Tibial nerve (tissue), 4 donors: ENCODE measurements around the gene TNIK. TPM values are rescaled to one million over a fixed set of nuclear protein-coding genes. Genes with fewer than 3 reads are reported as not detected.
A peak's percentile ranks its signal among the peaks of the same experiment; 100 is the strongest.

Experiments
- DNase-seq, 2 donors: peaks; one replicate each; pipeline ENCODE4 v3.0.0-alpha.2; 2019; ENCODE audit warnings: low spot score in 2 of 2
- H3K27ac ChIP-seq, 4 donors: fragments of 200-600 bp; sonication (generic) in 3 of 4; one replicate each; pipeline ENCODE4 v1.5.1; 2017 to 2019; ENCODE audit warnings: mild to moderate bottlenecking in 1 of 4
- H3K27me3 ChIP-seq, 2 donors: fragments of 200-600 bp; sonication (generic) in 1 of 2; one replicate each; pipeline versions ENCODE4 v1.5.1 to v1.6.0; 2017 to 2019
- H3K36me3 ChIP-seq, 3 donors: fragments of 200-600 bp; sonication (generic); one replicate each; pipeline ENCODE4 v1.5.1; 2018 to 2019
- H3K4me1 ChIP-seq, 4 donors: fragments of 200-600 bp; sonication (generic) in 3 of 4; one replicate each; pipeline ENCODE4 v1.5.1; 2017 to 2019
- H3K4me3 ChIP-seq, 4 donors: fragments of 200-600 bp; sonication (generic) in 3 of 4; one replicate each; pipeline ENCODE4 v1.5.1; 2017 to 2019; ENCODE audit warnings: mild to moderate bottlenecking in 1 of 4, moderate library complexity in 1 of 4
- H3K9me3 ChIP-seq, 4 donors: fragments of 200-600 bp; sonication (generic) in 3 of 4; one replicate each; pipeline ENCODE4 v1.5.1; 2017 to 2019
- EP300 ChIP-seq, 2 donors: sonication (generic); formaldehyde crosslinking; IDR thresholded peaks; one replicate each; pipeline ENCODE4 v1.6.1; 2017; ENCODE audit warnings: antibody characterized with exemption in 2 of 2, mild to moderate bottlenecking in 1 of 2
- POLR2A ChIP-seq, 2 donors: fragments of 450-650 bp; IDR thresholded peaks; one replicate each; pipeline ENCODE4 v1.6.1; 2017; ENCODE audit warnings: antibody characterized with exemption in 2 of 2, mild to moderate bottlenecking in 2 of 2, moderate library complexity in 2 of 2
- WGBS, 2 donors: methylation state at CpG; one replicate each; pipeline ENCODE4 v1.1.5; 2018; 5-methylcytosine and 5-hydroxymethylcytosine counted together
- total RNA-seq, 4 donors: library from RNA; depleted of rRNA; stranded (reverse); fragments of >200 nt; gene quantifications; one replicate each; pipeline ENCODE4 v1.1.0, GENCODE V29; 2016
- TF ChIP-seq, protein P1 (sequence below), 5 experiments: fragments of 200-600 bp in 3 of 5; fragments of 450-650 bp in 2 of 5; sonication (generic) in 3 of 5; IDR thresholded peaks; one replicate each; pipeline ENCODE4 v1.5.1; 2016 to 2019; ENCODE audit warnings: antibody characterized with exemption in 5 of 5, mild to moderate bottlenecking in 3 of 5, moderate library complexity in 2 of 5

TNIK gene
- total RNA-seq, 4 donors from 2014 or later = 5.4 to 11.1 (median 7.5) TPM

DNA sequence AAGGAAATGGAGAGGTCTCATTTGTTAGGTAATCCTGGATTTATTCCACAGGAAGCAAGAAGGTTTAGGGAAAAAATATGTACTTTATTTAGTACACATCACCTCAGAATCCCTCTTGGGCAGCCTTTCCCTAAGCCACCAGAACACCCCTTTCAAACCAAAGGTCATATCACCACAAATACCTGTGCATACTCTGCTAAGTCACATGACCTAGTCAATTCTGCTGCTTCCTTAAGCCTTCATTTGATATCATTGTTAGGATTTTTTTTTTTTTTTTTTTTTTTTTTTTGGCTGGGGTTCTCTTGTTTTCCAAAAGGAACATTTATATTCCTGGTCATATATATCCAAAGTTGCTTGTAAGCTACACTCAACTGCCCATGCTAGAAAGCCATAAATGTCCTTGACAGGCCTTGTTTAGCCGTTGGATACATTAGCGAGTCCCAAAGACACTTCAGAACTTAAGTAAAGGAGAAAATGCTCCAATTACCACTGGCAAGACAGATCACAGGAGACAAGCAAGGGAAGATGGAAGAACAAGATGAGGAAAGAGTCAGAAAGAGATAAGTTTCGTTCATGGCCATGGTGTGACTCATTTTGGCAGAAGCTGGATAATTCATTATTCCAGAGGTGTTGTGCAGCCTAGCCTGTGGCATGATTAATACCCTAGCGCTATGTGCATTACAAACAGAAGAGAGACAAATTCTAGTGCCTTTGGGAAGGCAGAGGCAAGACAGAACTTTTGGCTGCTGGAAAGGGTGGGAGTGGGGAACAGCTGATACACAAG, 278.1 kb downstream of the TNIK start:
- no peak overlapping the region for H3K27ac ChIP-seq
- TF ChIP-seq POLR2A (IDR thresholded peaks at IDR 0.05) (no peak), EP300 (IDR thresholded peaks at IDR 0.05) (no peak)
- TF ChIP-seq, protein P1, sequence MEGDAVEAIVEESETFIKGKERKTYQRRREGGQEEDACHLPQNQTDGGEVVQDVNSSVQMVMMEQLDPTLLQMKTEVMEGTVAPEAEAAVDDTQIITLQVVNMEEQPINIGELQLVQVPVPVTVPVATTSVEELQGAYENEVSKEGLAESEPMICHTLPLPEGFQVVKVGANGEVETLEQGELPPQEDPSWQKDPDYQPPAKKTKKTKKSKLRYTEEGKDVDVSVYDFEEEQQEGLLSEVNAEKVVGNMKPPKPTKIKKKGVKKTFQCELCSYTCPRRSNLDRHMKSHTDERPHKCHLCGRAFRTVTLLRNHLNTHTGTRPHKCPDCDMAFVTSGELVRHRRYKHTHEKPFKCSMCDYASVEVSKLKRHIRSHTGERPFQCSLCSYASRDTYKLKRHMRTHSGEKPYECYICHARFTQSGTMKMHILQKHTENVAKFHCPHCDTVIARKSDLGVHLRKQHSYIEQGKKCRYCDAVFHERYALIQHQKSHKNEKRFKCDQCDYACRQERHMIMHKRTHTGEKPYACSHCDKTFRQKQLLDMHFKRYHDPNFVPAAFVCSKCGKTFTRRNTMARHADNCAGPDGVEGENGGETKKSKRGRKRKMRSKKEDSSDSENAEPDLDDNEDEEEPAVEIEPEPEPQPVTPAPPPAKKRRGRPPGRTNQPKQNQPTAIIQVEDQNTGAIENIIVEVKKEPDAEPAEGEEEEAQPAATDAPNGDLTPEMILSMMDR (IDR thresholded peaks at IDR 0.05) = no peak
- 95 to 98% methylated on average over 4 of the region's 4 CpGs for WGBS, 2 donors
- no peaks in the 10 kb centered on the region for H3K9me3 ChIP-seq
- no peaks in the 10 kb centered on the region for H3K36me3 ChIP-seq
- no peak for DNase-seq
- H3K4me1 ChIP-seq = peaks cover 0 to 17% (median 0%) of the 10 kb centered on the region in 4 donors
- H3K4me3 ChIP-seq = no peak overlapping the region
- H3K27me3 ChIP-seq = no peaks in the 10 kb centered on the region

- Histone ChIP-seq H3K27ac (no peak overlapping the region), H3K36me3 (no peaks in the 10 kb centered on the region), H3K4me3 (no peak overlapping the region), H3K4me1 (peaks cover 0 to 9% (median 0%) of the 10 kb centered on the region in 4 donors), H3K27me3 (no peaks in the 10 kb centered on the region), H3K9me3 (no peaks in the 10 kb centered on the region)
- no peak for DNase-seq
- TF ChIP-seq, protein P1 (IDR thresholded peaks at IDR 0.05) = no peak
- no peak for TF ChIP-seq EP300 (IDR thresholded peaks at IDR 0.05)
- no peak for TF ChIP-seq POLR2A (IDR thresholded peaks at IDR 0.05)
These were observed 281.5 kb downstream of the TNIK start for GRCh38 chr3:171178714-171179113.

DNA sequence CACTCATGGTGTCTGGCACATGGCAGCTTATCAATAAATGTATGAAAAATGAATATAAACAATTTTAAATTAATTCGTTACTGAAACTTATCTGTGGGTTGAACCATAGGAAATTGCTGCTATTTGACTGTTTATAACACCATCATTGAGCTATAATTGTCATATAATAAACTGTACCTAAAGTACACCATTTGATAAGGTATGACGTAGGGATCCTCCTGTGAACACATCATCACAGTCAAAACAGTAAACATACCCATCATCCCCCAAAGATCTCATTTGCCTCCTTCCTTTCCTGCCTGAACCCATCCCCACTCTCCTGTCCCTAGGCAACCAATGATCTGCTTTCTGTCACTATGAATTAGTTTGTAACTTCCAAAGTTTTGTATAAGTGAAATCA, 282.7 kb downstream of the TNIK start:
- Histone ChIP-seq H3K4me3 (no peak overlapping the region), H3K4me1 (peaks cover 0 to 10% (median 0%) of the 10 kb centered on the region in 4 donors), H3K36me3 (no peaks in the 10 kb centered on the region), H3K9me3 (no peaks in the 10 kb centered on the region), H3K27me3 (no peaks in the 10 kb centered on the region), H3K27ac (no peak overlapping the region)
- 91 to 96% methylated on average over 2 of the region's 2 CpGs for WGBS, 2 donors
- no peak for TF ChIP-seq EP300 (IDR thresholded peaks at IDR 0.05)
- TF ChIP-seq, protein P1 (IDR thresholded peaks at IDR 0.05) = no peak
- no peak for TF ChIP-seq POLR2A (IDR thresholded peaks at IDR 0.05)
- no peak for DNase-seq

GRCh38 chr3:171177056-171177455, 283.1 kb downstream of the TNIK start:
- H3K27ac ChIP-seq = no peak overlapping the region
- no peaks in the 10 kb centered on the region for H3K36me3 ChIP-seq
- H3K9me3 ChIP-seq = no peaks in the 10 kb centered on the region
- no peak overlapping the region for H3K4me3 ChIP-seq
- peaks cover 0 to 10% (median 0%) of the 10 kb centered on the region in 4 donors for H3K4me1 ChIP-seq
- no peak for DNase-seq
- 86 to 92% methylated on average over 3 of the region's 3 CpGs for WGBS, 2 donors
- H3K27me3 ChIP-seq = no peaks in the 10 kb centered on the region
- TF ChIP-seq, protein P1 (IDR thresholded peaks at IDR 0.05) = no peak
- TF ChIP-seq EP300 (IDR thresholded peaks at IDR 0.05) (no peak), POLR2A (IDR thresholded peaks at IDR 0.05) (no peak)

GRCh38 chr3:171176244-171176933, 283.8 kb downstream of the TNIK start:
- no peak for DNase-seq
- no peaks in the 10 kb centered on the region for H3K36me3 ChIP-seq
- no peak overlapping the region for H3K4me3 ChIP-seq
- no peak for TF ChIP-seq EP300 (IDR thresholded peaks at IDR 0.05)
- TF ChIP-seq POLR2A (IDR thresholded peaks at IDR 0.05) = no peak
- TF ChIP-seq, protein P1 (IDR thresholded peaks at IDR 0.05) = no peak
- no peaks in the 10 kb centered on the region for H3K27me3 ChIP-seq
- peaks cover 0 to 10% (median 0%) of the 10 kb centered on the region in 4 donors for H3K4me1 ChIP-seq
- no peaks in the 10 kb centered on the region for H3K9me3 ChIP-seq
- 85 to 87% methylated on average over 5 of the region's 5 CpGs for WGBS, 2 donors
- H3K27ac ChIP-seq = peak overlapping the region in 1 of 4 donors; percentile 11
